IMR-90 (cell line): ENCODE measurements around the gene ROCK2.

Experiments used
- CEBPB ChIP-seq: IDR thresholded peaks from 2 replicates; pipeline ENCODE4 v1.6.1; 2012; ENCODE audit warnings: low read depth, low read length, improper control_type of control experiment
- CTCF ChIP-seq: conservative IDR thresholded peaks from 2 replicates; pipeline ENCODE4 v1.5.1; 2012; ENCODE audit warnings: mild to moderate bottlenecking, low read depth, low read length, improper control_type of control experiment
- ELK1 ChIP-seq: fragments of 150-350 bp; IDR thresholded peaks from 2 replicates; pipeline ENCODE4 v1.6.1; 2016; ENCODE audit warnings: low read depth, mild to moderate bottlenecking, low read length, moderate library complexity, borderline replicate concordance
- MAZ ChIP-seq: IDR thresholded peaks from 2 replicates; pipeline ENCODE4 v1.6.1; 2012; ENCODE audit warnings: low read depth, mild to moderate bottlenecking, low read length, improper control_type of control experiment, moderate library complexity, borderline replicate concordance
- MXI1 ChIP-seq: IDR thresholded peaks from 2 replicates; pipeline ENCODE4 v1.6.1; 2012; ENCODE audit warnings: low read depth, mild to moderate bottlenecking, low read length, moderate library complexity, borderline replicate concordance
- POLR2A ChIP-seq: IDR thresholded peaks from 2 replicates; pipeline ENCODE4 v1.6.1; 2012; ENCODE audit warnings: mild to moderate bottlenecking, low read depth, low read length
- USF2 ChIP-seq: fragments of 150-350 bp; IDR thresholded peaks from 2 replicates; pipeline ENCODE4 v1.6.1; 2017; ENCODE audit warnings: mild to moderate bottlenecking, antibody characterized with exemption, low read length, low read depth

GRCh38 chr2:11166476-11166875 is 178.0 kb downstream of the ROCK2 start:
- TF ChIP-seq MXI1 (no peak), POLR2A (no peak), CTCF (no peak), ELK1 (no peak), USF2 (no peak), CEBPB (no peak), MAZ (no peak)
